Right atrium auricular region (tissue), 2 donors: Measurements from ENCODE around the gene TOM1L2. TPM values are rescaled to one million over a fixed set of nuclear protein-coding genes. Genes with fewer than 3 reads are reported as not detected.

Source experiments
- DNase-seq: peaks from one replicate; pipeline ENCODE4 v3.0.0-alpha.2; 2019; ENCODE audit warnings: low spot score
- H3K27ac ChIP-seq, 2 donors: fragments of 200-600 bp; sonication (generic); 1 replicate in 1 of 2; 2 replicates in 1 of 2; pipeline ENCODE4 v1.5.1; 2016 to 2019
- H3K27me3 ChIP-seq, 2 donors: fragments of 200-600 bp; sonication (generic); one replicate each; pipeline versions ENCODE4 v1.5.1 to v1.6.0; 2017 to 2019
- H3K36me3 ChIP-seq: fragments of 200-600 bp; sonication (generic); one replicate; pipeline ENCODE4 v1.5.1; 2016
- H3K4me1 ChIP-seq, 2 donors: fragments of 200-600 bp; sonication (generic); one replicate each; pipeline versions ENCODE4 v1.5.1 to v1.6.0; 2017 to 2019
- H3K4me3 ChIP-seq, 2 donors: fragments of 200-600 bp; sonication (generic); 1 replicate in 1 of 2; 2 replicates in 1 of 2; pipeline ENCODE4 v1.5.1; 2017 to 2019; ENCODE audit warnings: mild to moderate bottlenecking in 1 of 2, moderate library complexity in 1 of 2
- H3K9me3 ChIP-seq, 2 donors: fragments of 200-600 bp; sonication (generic); one replicate each; pipeline ENCODE4 v1.5.1; 2019
- total RNA-seq, 2 donors: library from RNA; depleted of rRNA; stranded (reverse); fragments of >200 nt; gene quantifications; one replicate each; pipeline ENCODE4 v1.1.0, GENCODE V29; 2016
- TF ChIP-seq, protein P1 (sequence below), 2 donors: fragments of 200-600 bp; sonication (generic); IDR thresholded peaks; one replicate each; pipeline ENCODE4 v1.5.1; 2019; ENCODE audit warnings: antibody characterized with exemption in 2 of 2

The TOM1L2 gene
- total RNA-seq, 2 donors from 2014 or later: 186 to 347 TPM

DNA sequence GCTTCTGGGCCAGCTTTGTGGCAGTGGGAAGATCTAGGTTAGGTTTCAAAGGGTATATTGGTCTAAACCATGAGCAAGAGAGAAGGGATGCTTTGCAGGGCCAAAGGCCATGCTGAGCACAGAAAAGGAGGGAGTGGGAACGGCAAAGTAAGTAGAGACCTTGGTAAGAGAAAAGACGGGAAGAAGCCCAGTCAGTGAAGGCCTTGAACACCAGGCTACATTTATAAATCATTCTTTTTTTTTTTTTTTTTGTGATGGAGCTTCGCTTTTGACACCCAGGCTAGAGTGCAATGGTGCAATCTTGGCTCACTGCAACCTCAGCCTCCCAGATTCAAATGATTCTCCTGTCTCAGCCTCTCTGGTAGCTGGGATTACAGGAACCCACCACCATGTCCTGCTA is 18.1 kb downstream of the TOM1L2 start:
- H3K4me1 ChIP-seq: peaks cover 0 to 43% of the 10 kb centered on the region in 2 donors
- no peak overlapping the region for H3K27ac ChIP-seq
- H3K27me3 ChIP-seq: no peaks in the 10 kb centered on the region
- TF ChIP-seq, protein P1, sequence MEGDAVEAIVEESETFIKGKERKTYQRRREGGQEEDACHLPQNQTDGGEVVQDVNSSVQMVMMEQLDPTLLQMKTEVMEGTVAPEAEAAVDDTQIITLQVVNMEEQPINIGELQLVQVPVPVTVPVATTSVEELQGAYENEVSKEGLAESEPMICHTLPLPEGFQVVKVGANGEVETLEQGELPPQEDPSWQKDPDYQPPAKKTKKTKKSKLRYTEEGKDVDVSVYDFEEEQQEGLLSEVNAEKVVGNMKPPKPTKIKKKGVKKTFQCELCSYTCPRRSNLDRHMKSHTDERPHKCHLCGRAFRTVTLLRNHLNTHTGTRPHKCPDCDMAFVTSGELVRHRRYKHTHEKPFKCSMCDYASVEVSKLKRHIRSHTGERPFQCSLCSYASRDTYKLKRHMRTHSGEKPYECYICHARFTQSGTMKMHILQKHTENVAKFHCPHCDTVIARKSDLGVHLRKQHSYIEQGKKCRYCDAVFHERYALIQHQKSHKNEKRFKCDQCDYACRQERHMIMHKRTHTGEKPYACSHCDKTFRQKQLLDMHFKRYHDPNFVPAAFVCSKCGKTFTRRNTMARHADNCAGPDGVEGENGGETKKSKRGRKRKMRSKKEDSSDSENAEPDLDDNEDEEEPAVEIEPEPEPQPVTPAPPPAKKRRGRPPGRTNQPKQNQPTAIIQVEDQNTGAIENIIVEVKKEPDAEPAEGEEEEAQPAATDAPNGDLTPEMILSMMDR (IDR thresholded peaks at IDR 0.05): no peak
- no peaks in the 10 kb centered on the region for H3K9me3 ChIP-seq
- H3K36me3 ChIP-seq: no peaks in the 10 kb centered on the region
- DNase-seq: no peak
- H3K4me3 ChIP-seq: no peak overlapping the region

DNA sequence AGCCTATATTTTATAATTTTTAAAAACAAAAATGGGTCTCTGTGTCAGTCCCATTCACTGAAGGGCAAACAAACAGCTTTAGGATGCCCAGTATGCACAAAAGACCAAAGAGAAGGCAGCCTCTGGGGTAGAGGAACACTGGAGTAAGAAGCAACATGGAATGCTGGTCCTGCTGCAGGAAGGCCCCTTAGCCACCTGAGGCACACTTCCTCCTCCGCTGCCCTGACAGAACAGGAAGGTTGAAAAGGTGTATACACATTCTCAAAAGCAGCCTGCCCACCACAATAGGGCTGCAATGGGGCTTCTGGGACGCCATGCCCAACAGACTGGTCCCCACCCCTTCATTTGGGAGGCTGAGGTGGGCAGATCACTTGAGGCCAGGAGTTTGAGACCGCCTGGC is 19.5 kb downstream of the TOM1L2 start:
- no peaks in the 10 kb centered on the region for H3K27me3 ChIP-seq
- TF ChIP-seq, protein P1 (IDR thresholded peaks at IDR 0.05): no peak
- no peak overlapping the region for H3K27ac ChIP-seq
- H3K36me3 ChIP-seq: no peaks in the 10 kb centered on the region
- no peak overlapping the region for H3K4me3 ChIP-seq
- H3K4me1 ChIP-seq: peaks cover 0 to 36% of the 10 kb centered on the region in 2 donors
- no peaks in the 10 kb centered on the region for H3K9me3 ChIP-seq
- DNase-seq: no peak

GRCh38 chr17:17951524-17951923 is 20.7 kb downstream of the TOM1L2 start:
- DNase-seq: no peak
- Histone ChIP-seq H3K27ac (no peak overlapping the region), H3K36me3 (no peaks in the 10 kb centered on the region), H3K27me3 (no peaks in the 10 kb centered on the region), H3K9me3 (no peaks in the 10 kb centered on the region), H3K4me3 (no peak overlapping the region), H3K4me1 (peaks cover 0 to 24% of the 10 kb centered on the region in 2 donors)
- TF ChIP-seq, protein P1 (IDR thresholded peaks at IDR 0.05): no peak

- TF ChIP-seq, protein P1 (IDR thresholded peaks at IDR 0.05): no peak
- H3K27me3 ChIP-seq: no peaks in the 10 kb centered on the region
- no peaks in the 10 kb centered on the region for H3K9me3 ChIP-seq
- no peak for DNase-seq
- no peak overlapping the region for H3K4me3 ChIP-seq
- H3K4me1 ChIP-seq: peaks cover 0 to 21% of the 10 kb centered on the region in 2 donors
- H3K36me3 ChIP-seq: no peaks in the 10 kb centered on the region
- no peak overlapping the region for H3K27ac ChIP-seq
Observed at GRCh38 chr17:17950806-17951205, 21.4 kb downstream of the TOM1L2 start.

- TF ChIP-seq, protein P1 (IDR thresholded peaks at IDR 0.05): no peak
- no peaks in the 10 kb centered on the region for H3K9me3 ChIP-seq
- H3K36me3 ChIP-seq: no peaks in the 10 kb centered on the region
- H3K27me3 ChIP-seq: no peaks in the 10 kb centered on the region
- H3K4me1 ChIP-seq: peaks cover 0 to 21% of the 10 kb centered on the region in 2 donors
- H3K27ac ChIP-seq: no peak overlapping the region
- no peak for DNase-seq
- H3K4me3 ChIP-seq: no peak overlapping the region
Observed at GRCh38 chr17:17950347-17950746, 21.9 kb downstream of the TOM1L2 start.

DNA sequence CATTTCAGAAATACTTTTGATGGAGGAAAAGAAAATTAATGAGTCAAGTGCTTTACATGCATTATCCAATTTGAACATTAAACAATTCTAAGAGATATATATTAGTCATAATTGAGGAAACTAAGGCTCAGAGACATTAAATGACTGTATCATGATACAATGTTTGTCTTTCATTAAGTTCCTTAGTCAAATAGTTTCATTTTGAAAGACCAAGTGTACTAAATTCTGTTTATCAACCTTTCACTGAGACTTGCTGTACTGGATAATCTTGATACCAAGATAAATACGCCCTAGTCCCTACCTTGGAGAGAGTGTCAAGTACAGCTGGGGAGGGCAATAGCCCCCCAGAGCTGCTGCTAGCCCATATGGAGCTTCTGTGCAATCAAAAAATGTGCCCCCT is 24.2 kb downstream of the TOM1L2 start:
- H3K4me3 ChIP-seq: no peak overlapping the region
- no peak for DNase-seq
- H3K4me1 ChIP-seq: peaks cover 0 to 37% of the 10 kb centered on the region in 2 donors
- no peaks in the 10 kb centered on the region for H3K9me3 ChIP-seq
- H3K27ac ChIP-seq: no peak overlapping the region
- H3K27me3 ChIP-seq: no peaks in the 10 kb centered on the region
- H3K36me3 ChIP-seq: no peaks in the 10 kb centered on the region
- TF ChIP-seq, protein P1 (IDR thresholded peaks at IDR 0.05): no peak
